GM23248 (cell line): ENCODE results near the gene GLG1.

Experiments used
- EZH2 ChIP-seq: fragments of 200-600 bp; sonication (generic); IDR thresholded peaks from 2 replicates; pipeline ENCODE4 v1.6.1; 2018; ENCODE audit warnings: antibody characterized with exemption, mild to moderate bottlenecking; ENCODE audit not compliant: insufficient read depth, poor library complexity, severe bottlenecking
- EZH2phosphoT487 ChIP-seq: fragments of 200-600 bp; sonication (generic); IDR thresholded peaks from 2 replicates; pipeline ENCODE4 v1.6.1; 2018; ENCODE audit warnings: antibody characterized with exemption, moderate library complexity, mild to moderate bottlenecking, low read depth; ENCODE audit not compliant: insufficient read depth

DNA sequence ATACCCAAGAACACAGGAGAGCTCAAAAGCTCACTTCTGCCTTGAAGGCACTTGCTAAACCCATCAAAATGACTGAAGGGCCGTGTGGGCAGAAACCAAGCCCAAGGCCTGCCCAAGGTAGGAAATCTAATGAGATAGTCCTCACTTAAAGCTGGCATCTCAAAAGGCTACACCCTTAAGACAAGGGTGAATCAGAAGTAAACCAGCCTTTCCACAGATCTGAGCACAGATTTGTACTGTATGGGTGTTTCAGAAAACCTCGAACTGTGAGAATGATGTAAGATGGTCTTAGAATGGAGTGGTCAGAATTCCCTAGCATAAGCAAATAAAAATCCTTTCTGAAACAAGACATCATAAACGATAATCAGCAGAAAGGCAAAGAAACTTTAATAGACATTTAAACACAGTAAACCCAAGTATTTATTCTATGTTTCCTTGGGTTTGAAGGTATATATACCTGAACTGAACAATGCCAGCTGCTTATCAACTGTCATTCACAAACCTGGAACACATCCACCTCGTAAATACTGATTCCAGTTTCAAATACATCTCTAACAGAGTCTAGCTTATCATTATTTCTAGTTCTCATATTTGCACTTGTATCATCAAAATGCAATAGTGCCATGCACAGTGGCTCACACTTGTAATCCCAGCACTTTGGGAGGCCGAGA, 37.8 kb downstream of the GLG1 start:
- no peak for TF ChIP-seq EZH2phosphoT487
- no peak for TF ChIP-seq EZH2
